HG03565 (cell line): ENCODE results near the gene INSIG2.

Source experiments
- ATAC-seq: cut with Tn5 transposase; IDR thresholded peaks from one replicate; pipeline ENCODE4 v1.9.1; 2021; ENCODE audit warnings: mild to moderate bottlenecking, moderate library complexity; ENCODE audit not compliant: unreplicated experiment

Gene INSIG2

DNA sequence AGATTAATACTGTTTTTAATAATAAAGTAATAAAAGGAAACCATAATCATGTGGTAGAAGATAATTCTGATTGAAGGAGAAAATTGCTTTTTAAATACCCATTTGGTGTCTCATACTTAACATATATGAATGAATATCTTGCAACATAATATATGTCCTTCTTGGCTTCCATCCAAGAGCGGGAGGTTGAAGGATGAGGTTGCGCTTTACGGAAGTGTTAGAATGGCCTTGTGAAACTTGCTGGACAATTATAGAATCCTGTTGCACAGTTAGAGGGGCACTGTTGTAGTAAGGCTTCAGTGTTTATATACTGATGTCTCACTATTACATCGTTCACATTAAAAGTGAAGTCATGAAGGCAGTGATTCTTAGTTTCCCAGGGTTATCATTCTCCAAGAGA, 9.4 kb downstream of the INSIG2 start:
- ATAC-seq = no peak

DNA sequence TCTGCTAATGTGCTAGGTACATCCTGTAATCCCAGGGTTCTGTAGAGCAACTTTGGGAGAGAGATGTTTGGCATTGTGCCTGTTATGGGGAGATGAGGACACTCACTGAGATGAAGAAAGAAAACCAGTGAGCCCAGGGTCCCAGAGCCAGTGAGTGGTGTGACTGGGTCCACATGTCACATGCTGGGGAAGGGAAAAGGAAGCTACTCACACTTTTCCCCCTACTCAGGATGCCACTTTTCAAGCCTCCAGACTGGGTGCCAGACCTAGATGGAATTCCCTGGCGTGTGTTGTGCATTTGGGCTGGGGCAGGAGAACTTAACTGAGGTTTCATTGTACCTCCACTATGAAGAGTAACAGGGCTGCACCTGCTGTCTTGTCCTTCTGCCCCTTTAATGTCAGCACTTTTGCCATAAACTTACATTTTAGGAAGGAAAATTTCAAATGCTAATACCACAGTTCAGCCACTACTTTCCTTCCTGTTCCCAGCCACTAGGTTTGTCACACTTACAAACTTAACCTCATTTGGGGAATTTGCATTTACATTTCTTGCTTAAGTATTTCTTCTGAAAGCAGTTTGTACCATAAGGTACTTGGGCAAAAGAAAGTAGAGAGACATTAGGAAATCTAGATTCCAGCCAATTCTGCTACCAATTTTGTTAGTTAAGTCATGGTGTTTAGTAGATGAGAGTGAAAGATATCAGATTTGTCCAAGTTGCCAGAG, 10.2 kb downstream of the INSIG2 start:
- no peak for ATAC-seq

DNA sequence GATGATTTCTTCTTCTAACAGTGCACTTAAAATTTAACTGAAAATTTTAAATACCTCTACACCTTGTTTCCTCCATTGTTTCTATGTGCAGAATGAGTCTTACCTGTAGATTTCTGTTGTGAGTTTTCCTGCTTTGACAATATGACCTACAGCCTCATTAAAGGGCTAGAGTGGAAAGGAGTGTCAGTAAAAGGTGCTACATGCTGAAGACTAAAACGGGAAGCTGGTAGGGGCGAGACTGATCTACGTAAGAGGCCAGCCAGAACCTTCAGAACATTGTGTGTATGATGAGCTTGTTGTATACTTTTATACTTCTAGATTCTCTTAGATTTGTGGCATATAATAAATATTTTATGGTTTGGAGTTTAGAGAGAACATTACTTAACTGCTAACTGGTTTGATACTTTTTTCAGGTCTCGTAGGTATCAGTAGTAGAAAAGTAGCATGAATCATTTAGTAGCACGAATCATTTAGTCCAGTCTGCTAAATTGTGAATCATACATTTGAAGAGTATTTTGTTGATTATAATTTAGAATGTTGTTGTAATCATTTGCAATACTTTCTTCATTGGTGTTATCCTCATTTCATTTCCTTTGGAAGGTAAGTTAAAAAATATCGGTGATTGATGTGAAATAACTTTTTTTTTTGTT, 14.3 kb downstream of the INSIG2 start:
- ATAC-seq = no peak

DNA sequence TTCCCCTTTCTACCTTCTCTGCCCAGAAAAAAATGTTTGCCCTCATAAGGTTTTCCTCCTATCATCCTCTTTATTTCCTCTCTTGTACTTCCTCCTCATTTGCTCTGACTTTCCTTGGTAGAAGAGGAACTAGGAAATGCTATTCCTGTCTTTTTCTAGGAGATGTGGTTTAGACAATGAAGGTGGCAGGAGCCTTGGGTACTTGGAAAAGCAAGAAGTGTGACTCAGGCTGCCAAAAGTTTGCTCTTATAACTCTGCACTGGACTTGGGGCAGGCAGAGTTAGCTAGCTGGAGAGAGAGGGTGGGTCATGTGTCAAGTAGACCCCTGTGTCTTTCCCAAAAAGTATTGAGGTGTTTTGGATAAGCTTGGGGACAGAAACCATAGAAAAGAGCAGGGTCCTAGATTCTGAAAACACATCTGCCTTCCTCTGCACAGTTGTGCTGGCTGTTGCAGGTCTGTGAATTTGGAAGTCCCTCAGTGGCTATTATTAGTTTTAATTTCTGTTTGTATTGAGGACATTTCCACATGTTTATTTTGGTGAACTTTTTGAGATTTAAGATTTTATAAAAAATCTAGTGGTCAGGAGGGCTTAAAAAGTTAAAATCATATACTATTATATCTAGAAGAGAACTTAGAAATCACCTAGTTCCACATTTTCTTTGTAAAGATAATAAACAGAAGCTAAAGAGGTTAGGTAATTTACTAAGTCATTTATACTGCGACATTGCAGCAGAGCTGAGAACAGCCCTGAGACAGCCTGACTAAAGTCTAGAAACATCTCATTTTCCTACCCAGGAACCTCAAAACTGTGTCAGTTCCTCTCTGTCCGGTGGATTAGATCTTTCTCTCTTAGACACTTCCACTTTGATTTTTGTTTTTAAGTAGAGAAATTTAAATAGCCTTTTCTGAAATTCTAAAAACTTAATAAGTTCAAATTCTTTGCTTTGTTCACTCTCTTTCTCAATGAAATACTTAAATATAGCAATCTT, 16.0 kb downstream of the INSIG2 start:
- peak; percentile 96 for ATAC-seq

DNA sequence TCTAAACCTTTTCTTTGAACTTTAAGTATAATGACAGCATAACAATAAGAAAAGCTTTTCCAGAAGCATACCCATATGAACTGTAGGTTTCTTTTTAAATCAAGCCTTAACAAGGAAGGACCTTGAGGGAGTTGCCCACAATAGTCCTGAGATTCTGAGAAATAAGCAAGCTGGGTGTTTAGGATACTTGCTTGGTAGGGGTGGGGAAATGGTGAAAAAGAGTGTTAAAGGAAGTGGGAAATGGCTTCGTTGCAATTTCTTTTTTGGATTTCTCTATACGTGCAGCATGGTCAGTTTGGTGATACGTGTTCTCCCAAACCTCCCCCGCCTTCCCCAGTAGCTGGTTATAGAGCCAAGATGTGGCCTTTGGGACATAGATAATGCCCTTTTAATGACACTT, 17.2 kb downstream of the INSIG2 start:
- no peak for ATAC-seq

DNA sequence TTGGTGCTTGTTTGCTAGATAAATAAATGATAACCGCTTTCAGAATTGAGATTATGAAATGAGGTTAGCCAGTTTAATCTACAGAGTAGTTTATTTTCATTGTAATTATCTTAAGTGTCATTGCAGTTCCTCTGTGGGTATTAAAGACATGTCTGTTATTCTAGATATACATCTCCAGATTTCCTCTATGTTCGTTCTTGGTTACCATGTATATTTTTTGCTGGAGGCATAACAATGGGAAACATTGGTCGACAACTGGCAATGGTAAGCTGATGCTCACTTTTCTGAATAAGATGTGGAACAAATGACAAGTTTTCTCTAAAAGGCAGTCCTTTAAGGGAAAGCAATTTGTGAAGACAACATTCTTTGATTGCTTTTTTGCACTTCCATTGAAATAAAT, 18.7 kb downstream of the INSIG2 start:
- ATAC-seq = no peak

DNA sequence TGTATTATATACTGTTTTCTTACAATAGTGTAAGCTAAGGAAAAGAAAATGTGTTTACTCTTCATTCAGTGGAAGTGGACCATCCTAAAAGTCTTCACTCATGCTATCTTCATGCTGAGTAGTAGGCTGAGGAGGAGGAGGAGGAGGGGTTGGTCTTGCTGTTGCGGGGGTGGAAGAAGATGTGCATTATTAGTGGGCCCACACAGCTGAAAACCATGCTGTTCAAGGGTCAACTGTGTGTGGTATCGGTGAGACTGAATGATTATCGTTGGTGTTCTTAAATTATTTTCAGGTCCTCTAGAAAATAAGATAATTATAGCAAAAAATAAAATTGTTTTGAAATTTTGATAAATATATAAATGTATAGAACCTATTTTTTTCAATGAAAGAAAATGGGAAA, 22.0 kb downstream of the INSIG2 start:
- ATAC-seq = no peak

DNA sequence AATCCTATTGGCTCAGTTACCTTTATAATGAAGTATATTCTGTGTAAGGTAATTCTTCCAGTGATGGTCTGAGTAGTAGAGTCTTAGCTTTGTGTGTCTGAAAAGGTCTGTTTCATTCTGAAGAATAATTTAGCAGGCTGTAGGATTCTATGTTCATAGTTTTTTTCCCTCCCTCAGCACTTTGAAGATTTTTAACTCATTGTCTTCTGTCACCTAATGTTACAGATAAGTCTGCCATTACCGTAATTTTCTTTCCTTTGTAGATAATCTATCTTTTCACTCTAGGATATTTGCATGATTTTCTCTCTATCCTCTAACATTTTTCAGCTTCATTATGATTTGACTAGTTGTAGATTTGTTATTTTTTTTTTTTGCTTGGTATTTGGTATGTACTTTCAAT, 22.7 kb downstream of the INSIG2 start:
- no peak for ATAC-seq

DNA sequence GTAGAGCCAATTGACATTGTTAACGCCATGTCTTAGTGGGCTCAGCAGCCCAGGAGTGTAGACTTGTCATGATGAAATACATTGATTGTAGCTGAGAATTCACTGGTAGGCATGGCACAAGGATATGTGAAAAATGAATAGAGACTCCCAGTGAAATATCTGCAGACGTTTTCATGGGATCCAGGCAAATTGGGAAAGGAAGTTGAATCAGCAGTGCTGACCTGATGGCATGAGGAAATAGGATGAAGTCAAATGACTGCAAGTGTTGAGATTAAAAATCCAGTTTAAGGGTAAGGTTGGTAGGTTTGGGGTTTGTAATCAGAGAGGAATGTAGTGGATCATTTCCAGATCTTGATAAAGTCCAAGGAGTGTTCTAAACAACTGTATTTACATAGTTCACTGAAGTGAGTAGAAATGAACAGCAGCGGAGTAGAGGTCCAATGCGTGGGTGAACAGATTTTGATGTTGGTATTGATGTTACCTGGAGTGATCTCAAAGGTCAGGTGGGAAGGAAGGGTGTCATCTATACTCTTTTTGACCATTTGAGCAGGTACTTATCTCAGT, 24.6 kb downstream of the INSIG2 start:
- ATAC-seq = no peak

DNA sequence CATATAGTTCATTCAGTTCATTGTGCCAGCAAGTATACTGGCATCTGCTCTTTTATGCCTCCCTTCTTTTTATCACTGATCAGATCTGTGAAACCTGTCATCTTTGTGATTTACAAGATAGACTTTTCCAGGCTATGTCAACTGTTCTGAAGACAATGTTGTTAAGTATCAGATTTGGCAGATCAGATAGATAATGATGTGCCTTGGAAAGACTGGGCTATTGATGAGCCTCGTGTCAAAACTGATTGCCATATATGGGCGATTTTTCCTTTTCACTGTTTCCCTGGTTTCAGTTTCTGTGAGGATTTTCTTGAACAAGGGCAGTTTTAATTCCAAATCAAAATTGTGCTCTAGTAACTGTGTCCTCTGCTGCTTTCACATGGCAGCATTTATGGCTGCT, 26.6 kb downstream of the INSIG2 start:
- ATAC-seq = no peak

DNA sequence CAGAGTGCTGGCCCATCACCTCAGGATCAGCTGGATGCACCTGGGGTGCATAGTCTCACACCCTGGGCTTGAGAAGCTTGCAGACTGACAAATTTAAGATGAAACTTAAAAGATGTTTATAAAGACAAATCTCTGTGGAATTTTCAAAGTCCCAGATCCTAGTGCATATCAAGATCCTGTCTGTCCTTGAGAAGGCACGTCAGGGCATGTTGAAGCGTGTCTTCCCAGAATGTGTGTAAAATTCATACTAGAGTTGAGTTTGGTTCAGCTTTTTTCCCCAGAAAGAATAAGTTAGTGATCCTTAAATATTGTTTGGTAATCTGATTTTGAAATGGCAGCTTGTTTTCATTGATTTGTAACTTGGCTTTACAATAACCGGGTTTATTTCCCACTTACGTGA, 27.5 kb downstream of the INSIG2 start:
- ATAC-seq = no peak

DNA sequence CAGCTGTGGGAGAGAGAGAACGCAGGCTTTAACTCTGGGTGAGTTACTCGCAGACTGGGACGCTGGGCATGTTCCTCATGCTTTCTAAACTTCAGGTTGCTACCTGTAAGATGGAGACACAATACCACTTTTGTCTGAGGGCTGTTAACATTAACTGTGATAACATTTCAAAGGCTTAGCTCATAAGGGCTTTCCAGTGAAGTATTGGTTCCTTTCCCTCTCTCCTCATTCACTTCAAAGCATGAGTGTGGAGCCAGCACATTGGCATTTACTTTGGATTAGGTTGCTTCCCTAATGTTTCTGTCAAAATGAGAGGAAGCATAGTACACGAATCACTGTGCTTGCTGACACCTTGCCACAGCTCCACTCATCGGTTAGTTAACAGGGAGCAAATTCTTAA, 30.2 kb downstream of the INSIG2 start:
- ATAC-seq = no peak

DNA sequence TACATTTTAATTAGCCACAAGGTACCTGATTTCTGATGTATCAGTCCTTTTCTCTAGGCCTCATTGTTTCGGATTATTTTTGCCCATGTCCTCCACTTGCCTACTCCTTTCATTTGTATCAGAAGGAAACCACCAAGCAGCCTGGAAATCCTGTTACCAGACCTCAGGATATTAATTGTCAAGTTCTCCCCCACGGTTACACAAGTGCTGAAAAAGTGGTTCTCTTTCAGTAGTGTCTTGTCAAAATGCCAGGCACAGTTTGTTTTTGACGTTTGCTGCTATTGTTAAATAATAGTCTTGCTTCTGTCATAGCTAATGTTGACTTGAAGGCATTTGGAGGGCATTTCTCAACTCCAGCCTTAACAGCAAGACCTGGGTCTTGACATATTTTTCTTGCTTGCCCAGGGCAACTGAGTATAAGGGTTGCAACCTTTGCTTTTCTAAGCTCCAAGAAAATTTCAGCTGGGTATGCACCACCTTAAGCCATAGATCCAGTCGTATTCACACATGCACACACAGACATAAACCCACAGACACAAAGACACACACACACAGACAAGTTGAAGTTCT, 31.0 kb downstream of the INSIG2 start:
- no peak for ATAC-seq

DNA sequence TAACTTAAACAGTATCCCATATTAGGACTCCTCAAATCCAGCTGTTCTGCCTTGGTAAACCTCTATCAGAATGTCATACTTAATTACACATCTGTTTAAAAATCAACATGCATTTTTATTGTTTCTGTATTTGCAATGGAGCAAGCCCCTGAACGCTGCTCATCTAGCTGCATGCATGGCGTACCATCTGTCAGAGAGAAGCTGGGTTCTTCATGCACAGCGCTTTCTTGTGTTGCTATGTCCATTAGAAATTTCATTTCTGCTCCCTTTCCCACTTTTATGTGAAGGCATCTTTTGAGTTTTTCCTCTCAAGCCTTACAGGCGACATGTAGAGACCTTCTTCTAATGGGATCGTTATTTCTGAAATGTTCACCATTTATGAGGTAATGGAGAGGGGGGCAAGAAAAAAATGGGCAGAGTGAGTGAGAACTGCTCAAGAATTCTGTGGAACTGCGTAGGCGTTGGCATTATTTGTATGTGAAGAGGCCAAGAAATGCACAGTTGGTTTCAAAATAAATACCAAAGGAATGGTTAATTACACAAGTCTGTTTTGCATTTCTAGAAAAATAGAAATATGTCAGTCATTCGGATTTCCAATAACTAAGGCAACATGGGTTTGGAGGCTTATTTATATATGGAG, 31.6 kb downstream of the INSIG2 start:
- ATAC-seq = no peak

DNA sequence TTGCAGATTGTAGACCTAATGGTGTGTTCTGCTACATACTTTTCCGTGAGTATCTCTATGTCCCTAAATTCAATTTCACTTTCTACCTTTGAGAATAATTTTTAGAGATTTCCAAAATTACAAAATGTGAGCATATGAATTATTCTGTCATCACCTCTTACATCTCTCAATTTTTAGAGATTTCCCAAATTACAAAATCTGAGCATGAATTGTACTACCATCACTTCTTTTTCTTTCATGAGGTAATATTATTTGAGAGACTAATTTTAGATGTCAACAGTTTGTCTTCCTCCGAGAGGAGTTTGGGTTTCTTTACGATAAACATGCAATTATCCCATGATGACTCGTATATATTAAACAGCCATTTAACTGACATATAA, 32.1 kb downstream of the INSIG2 start:
- ATAC-seq = no peak

DNA sequence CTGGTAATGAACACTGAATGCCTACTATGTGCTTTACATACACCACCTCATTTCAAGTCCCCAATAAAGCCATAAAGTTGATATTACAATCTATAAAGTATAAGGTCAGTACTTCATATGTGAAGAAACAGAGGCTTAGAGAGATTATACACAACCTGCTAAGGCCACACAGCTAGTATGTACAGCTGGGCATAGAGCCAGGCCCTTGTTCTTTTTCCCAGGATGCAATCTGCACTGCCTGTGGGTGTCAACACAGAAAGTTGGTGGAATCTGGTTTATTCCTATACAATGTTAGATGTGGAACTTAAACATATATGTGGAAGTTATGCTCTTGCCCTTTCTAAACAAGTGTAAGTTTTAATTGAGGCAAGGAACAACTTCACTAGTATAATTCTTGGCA, 32.8 kb downstream of the INSIG2 start:
- ATAC-seq = no peak

DNA sequence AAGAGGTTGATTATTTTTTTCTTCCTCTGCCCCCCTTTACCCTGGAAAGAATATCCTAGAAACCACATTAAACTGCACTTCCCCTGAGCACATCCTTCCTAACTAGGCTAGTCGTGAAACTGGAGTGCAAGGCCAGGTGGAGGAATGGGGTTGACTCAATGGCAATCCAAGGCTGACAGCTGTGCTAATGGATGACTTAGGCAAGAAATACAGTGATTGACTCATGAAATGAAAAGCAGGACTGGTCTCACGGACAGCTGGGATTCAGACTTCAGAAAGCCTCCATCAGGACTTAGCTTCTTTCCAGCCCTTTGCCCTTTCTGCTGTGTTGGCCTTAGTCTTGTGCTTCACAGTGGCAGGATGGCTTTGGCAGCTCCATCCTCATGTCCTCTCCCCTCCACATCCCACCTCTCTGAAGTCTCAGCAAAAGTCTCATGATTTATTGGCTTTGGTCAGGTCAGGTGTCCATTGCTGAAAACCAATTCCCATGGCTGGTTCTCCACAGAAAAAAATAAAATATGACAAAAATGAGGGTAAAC, 33.8 kb downstream of the INSIG2 start:
- ATAC-seq = no peak

DNA sequence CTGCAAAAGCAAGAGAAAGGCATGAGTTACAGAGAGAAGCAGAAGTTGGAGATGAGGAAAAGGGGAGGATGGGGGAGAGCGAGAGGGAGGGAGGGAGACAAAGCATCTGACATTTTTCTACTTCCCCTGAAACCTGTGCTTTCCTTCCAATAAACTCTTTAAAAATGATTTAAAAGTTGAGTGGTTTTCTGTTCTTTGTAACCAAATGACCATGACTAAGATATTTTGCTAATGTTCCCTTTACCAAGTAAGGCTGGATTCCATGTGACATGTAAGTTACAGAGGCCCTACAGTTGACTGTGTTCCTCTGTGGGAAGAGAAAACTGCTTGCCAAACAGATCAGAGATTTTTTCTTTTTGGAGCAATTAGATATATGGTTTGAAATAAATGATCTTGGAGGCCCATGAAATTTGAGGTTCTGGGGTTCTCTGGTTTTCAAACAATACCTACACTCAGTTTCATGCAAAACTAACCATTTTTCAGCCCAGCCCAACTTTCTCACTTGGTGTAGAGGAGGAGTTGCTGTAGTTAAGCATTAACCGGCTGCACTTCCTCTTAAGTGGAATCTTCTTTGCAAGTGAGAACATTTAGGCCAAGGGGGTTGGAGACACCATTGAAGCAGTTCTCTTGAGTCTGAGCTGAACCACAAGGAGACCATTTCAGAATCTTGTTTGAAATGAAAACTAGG, 34.5 kb downstream of the INSIG2 start:
- peak; percentile 84 for ATAC-seq

DNA sequence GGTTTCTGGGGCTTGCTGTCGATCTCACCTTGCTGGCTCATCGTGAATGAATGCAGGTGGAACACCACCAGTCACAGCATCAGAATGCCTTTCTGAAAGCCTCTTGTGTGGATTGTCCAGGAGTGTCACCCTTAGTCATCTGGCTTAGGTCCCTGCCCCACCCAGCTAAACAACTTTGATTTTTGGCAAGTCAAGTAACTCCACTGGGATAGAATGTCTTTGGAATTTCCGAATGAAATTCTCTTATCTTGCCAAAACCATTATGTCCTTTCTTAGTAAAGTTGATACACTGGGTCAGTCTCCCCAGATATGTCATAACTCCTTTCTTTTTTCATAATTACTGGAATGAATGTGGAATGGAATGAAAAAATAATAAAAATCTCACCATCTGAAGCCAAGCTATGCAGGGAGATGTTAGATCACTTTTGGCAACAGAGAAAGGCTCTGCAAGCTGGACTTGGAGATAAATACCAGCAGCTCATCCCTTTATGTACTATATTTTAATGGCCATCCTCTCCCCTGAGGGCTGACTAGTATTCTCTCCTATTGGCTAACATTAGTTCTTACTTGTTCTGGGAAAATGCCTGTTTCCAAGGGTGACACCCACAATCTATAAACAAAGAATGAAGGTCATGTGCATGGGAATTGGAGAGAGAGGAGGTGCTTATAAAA, 35.4 kb downstream of the INSIG2 start:
- ATAC-seq = no peak
